Mammary epithelial cell (primary cell): ENCODE measurements around the gene CDKL5.

Source experiments
- CTCF ChIP-seq, 2 donors: IDR thresholded peaks in 1 of 2; conservative IDR thresholded peaks in 1 of 2; 2 replicates each; pipeline ENCODE4 v1.5.1; 2011 to 2012; ENCODE audit warnings: inconsistent platforms in 2 of 2, low read length in 2 of 2, mild to moderate bottlenecking in 2 of 2, control low read depth in 1 of 2, low read depth in 1 of 2; ENCODE audit not compliant: insufficient read depth in 1 of 2; ENCODE audit errors: extremely low read depth in 1 of 2
- EZH2 ChIP-seq: IDR thresholded peaks from 2 replicates; pipeline ENCODE4 v1.6.1; 2012; ENCODE audit warnings: low read length, inconsistent platforms, borderline replicate concordance

- TF ChIP-seq CTCF (conservative IDR thresholded peaks at IDR 0.05 in 1 of 2, IDR thresholded peaks at IDR 0.05 in 1 of 2; ENCODE audit: extremely low read depth in 1 of 2, insufficient read depth in 1 of 2, low read depth in 1 of 2, low read length in 2 of 2): no peak
- no peak for TF ChIP-seq EZH2
Measured at GRCh38 chrX:18424482-18425198, 768 bp upstream of the CDKL5 start.
